Heart right ventricle (tissue), 16 donors: ENCODE data around the gene GPC3. TPM values are rescaled to one million over a fixed set of nuclear protein-coding genes. Genes with fewer than 3 reads are reported as not detected.

Source experiments
- ATAC-seq, 8 donors: fragments of 200-7000 bp; cut with Tn5 transposase; one replicate each; pipeline ENCODE4 v1.9.1; 2020; ENCODE audit warnings: mild to moderate bottlenecking in 8 of 8, moderate library complexity in 8 of 8, moderate number of reproducible peaks in 1 of 8
- DNase-seq, 2 donors: peaks; one replicate each; pipeline ENCODE4 v3.0.0-alpha.2; 2020
- H3K27ac ChIP-seq, 10 donors: fragments of 200-600 bp; sonication (generic) in 2 of 10; one replicate each; pipeline versions ENCODE4 v1.5.0 to v1.8.0; 2020 to 2022; ENCODE audit warnings: mild to moderate bottlenecking in 3 of 10
- H3K27me3 ChIP-seq, 7 donors: fragments of 200-600 bp; one replicate each; pipeline ENCODE4 v1.8.0; 2021 to 2022; ENCODE audit warnings: mild to moderate bottlenecking in 2 of 7
- H3K36me3 ChIP-seq, 9 donors: fragments of 200-600 bp; sonication (generic) in 1 of 9; one replicate each; pipeline versions ENCODE4 v1.5.0 to v1.8.0; 2020 to 2022; ENCODE audit warnings: mild to moderate bottlenecking in 2 of 9
- H3K4me1 ChIP-seq, 9 donors: fragments of 200-600 bp; sonication (generic) in 1 of 9; one replicate each; pipeline versions ENCODE4 v1.5.0 to v1.8.0; 2020 to 2022; ENCODE audit warnings: mild to moderate bottlenecking in 4 of 9
- H3K4me3 ChIP-seq, 10 donors: fragments of 200-600 bp; sonication (generic) in 2 of 10; one replicate each; pipeline versions ENCODE4 v1.5.0 to v1.8.0; 2020 to 2022; ENCODE audit warnings: mild to moderate bottlenecking in 7 of 10, moderate library complexity in 2 of 10
- H3K9me3 ChIP-seq, 11 donors: fragments of 200-600 bp in 10 of 11; sonication (generic) in 2 of 11; one replicate each; pipeline versions ENCODE4 v1.5.0 to v1.8.0; 2013 to 2022; ENCODE audit warnings: mild to moderate bottlenecking in 2 of 11, control low read depth in 1 of 11, moderate library complexity in 1 of 11
- CTCF ChIP-seq, 9 donors: fragments of 200-600 bp; sonication (generic) in 2 of 9; IDR thresholded peaks; one replicate each; pipeline versions ENCODE4 v1.5.0 to v1.8.0; 2021 to 2022; ENCODE audit warnings: antibody characterized with exemption in 9 of 9, mild to moderate bottlenecking in 5 of 9, moderate library complexity in 1 of 9
- WGBS, 2 donors: extraction: QIAGEN DNeasy Blood & Tissue Kit; methylation state at CpG; one replicate each; pipeline ENCODE4 v1.1.7; 2013; ENCODE audit warnings: inconsistent platforms in 1 of 2; 5-methylcytosine and 5-hydroxymethylcytosine counted together
- intact Hi-C, 10 donors: fragments of 100-400 bp; cut with DNase I; formaldehyde crosslinking; loops; one replicate each; pipeline versions ENCODE4 v1.11.1 to v1.14.2; 2022
- polyA plus RNA-seq, 2 donors: library from polyadenylated mRNA; stranded (reverse); fragments of 200-250 nt; gene quantifications; one replicate each; pipeline ENCODE4 v1.2.3, GENCODE V29; 2013
- total RNA-seq, 10 donors: library from RNA; stranded (reverse); fragmentation: NEBNext Ultra II Directional in 3 of 10; extraction: Animal tissue kit (Norgen Biotek cat#: 25700) in 3 of 10; gene quantifications; one replicate each; pipeline versions ENCODE4 v1.2.1 to v1.2.4, GENCODE V29; 2021 to 2023
- donor health status: Arrhythmogenic right ventricular cardiomyopathy.
- donor health status: ischemic (EF 13 %, LVEDD 7.1; RV severe dilation, severe dysfunction).
- donor health status: healthy with polysubstance abuse.
- donor health status: DM: no; HTN: yes; CAD: no.
- donor health status: DM: no; HTN: no; CAD: no.
- donor health status: ischemic (EF 25% LVEDD 6.9; RV normal size, moderate dysfunction).
- donor health status: ischemic (EF 25% LVEDD 5.7; RV mildly dilated, moderate dysfunction).
- donor health status: healthy.
- donor health status: DM: yes; HTN: yes; CAD: no.
- donor health status: Ischemic cardiomyopathy.
- donor health status: ischemic (EF 35%, LVEDD 5.7; RV mildly dilated, moderate dysfunction).
- donor health status: nonischemic (EF 11% LVEDD 7.7; RV severe dilation, severe dysfunction).
- donor health status: DM: yes; HTN: yes; CAD: no.
- donor health status: PGD.
- donor health status: ischemic (EF 29% LVEDD 5.4; RV normal size, mild dysfunction).
- donor health status: nonischemic (EF 23%, LVEDD 6.1; RV moderate dilation, normal function).

Gene GPC3
- total and polyA plus RNA-seq, 12 donors: 0.66 to 5.6 (median 3.4) TPM

GRCh38 chrX:133972916-133973315 is 12.5 kb downstream of the GPC3 start:
- Histone ChIP-seq H3K27me3 (peaks cover 0 to 77% (median 0%) of the 10 kb centered on the region in 7 donors), H3K4me1 (no peaks in the 10 kb centered on the region), H3K9me3 (no peaks in the 10 kb centered on the region), H3K27ac (no peak overlapping the region), H3K36me3 (no peaks in the 10 kb centered on the region), H3K4me3 (no peak overlapping the region)
- ATAC-seq (no peak), DNase-seq (no peak)
- intact Hi-C loops: no loop called here
- TF ChIP-seq CTCF (IDR thresholded peaks at IDR 0.05): no peak
- WGBS, 2 donors: 83 to 85% methylated on average over 4 of the region's 4 CpGs

- no peak for TF ChIP-seq CTCF (IDR thresholded peaks at IDR 0.05)
These were observed 13.8 kb downstream of the GPC3 start for GRCh38 chrX:133971586-133971985.

GRCh38 chrX:133970076-133970475 is 15.3 kb downstream of the GPC3 start:
- no peak for TF ChIP-seq CTCF (IDR thresholded peaks at IDR 0.05)
- Histone ChIP-seq H3K9me3 (no peaks in the 10 kb centered on the region), H3K4me3 (no peak overlapping the region), H3K27ac (no peak overlapping the region), H3K4me1 (no peaks in the 10 kb centered on the region), H3K36me3 (no peaks in the 10 kb centered on the region), H3K27me3 (peaks cover 0 to 80% (median 0%) of the 10 kb centered on the region in 7 donors)
- ATAC-seq: no peak
- no peak for DNase-seq
- intact Hi-C loops: no loop called here
- 36 to 48% methylated on average over 5 of the region's 5 CpGs for WGBS, 2 donors

More at GRCh38 chrX:133971586-133971985, 13.8 kb downstream of the GPC3 start:
- ATAC-seq (no peak), DNase-seq (no peak)
- Histone ChIP-seq H3K4me3 (no peak overlapping the region), H3K36me3 (no peaks in the 10 kb centered on the region), H3K9me3 (no peaks in the 10 kb centered on the region), H3K27me3 (peaks cover 0 to 83% (median 0%) of the 10 kb centered on the region in 7 donors), H3K27ac (no peak overlapping the region), H3K4me1 (no peaks in the 10 kb centered on the region)
- intact Hi-C loops: no loop called here
- WGBS, 2 donors: 80 to 86% methylated on average over 3 of the region's 3 CpGs

- TF ChIP-seq CTCF (IDR thresholded peaks at IDR 0.05): no peak
- DNase-seq (no peak), ATAC-seq (no peak)
- Histone ChIP-seq H3K4me3 (no peak overlapping the region), H3K9me3 (no peaks in the 10 kb centered on the region), H3K27me3 (peaks cover 0 to 82% (median 0%) of the 10 kb centered on the region in 7 donors), H3K36me3 (no peaks in the 10 kb centered on the region), H3K4me1 (no peaks in the 10 kb centered on the region), H3K27ac (no peak overlapping the region)
- WGBS, 2 donors: 75 to 81% methylated on average over 3 of the region's 3 CpGs
- intact Hi-C loops: no loop called here
These were observed 16.2 kb downstream of the GPC3 start for GRCh38 chrX:133969191-133969590.
